RWPE2 (cell line): ENCODE results near the gene PNRC2.
"Not testable (repeated sequence)": the region's sequence is repeated elsewhere in the genome, so short reads cannot be mapped to it uniquely, and the experiment has no call there.

Experiments used
- ATAC-seq: fragments of 200-7000 bp; cut with Tn5 transposase; 3 replicates; pipeline ENCODE4 v1.9.1; 2021; ENCODE audit warnings: low read depth
- DNase-seq: peaks from one replicate; pipeline ENCODE4 v3.0.0-alpha.2; 2020; ENCODE audit warnings: low spot score
- H3K27ac ChIP-seq: fragments of 450-650 bp; 2 replicates; pipeline ENCODE4 v1.5.1; 2017; ENCODE audit warnings: mild to moderate bottlenecking; ENCODE audit not compliant: poor library complexity, severe bottlenecking
- H3K27me3 ChIP-seq: fragments of 250-450 bp; sonication (Bioruptor Pico); 2 replicates; pipeline ENCODE4 v1.5.1; 2021; ENCODE audit warnings: mild to moderate bottlenecking, moderate library complexity; ENCODE audit not compliant: insufficient read depth, poor library complexity, severe bottlenecking
- H3K36me3 ChIP-seq: fragments of 250-450 bp; sonication (Bioruptor Pico); 2 replicates; pipeline ENCODE4 v1.5.1; 2020; ENCODE audit warnings: low read depth, mild to moderate bottlenecking, moderate library complexity
- H3K4me1 ChIP-seq: fragments of 250-450 bp; sonication (Bioruptor Pico); 2 replicates; pipeline ENCODE4 v1.5.1; 2021; ENCODE audit warnings: mild to moderate bottlenecking, moderate library complexity; ENCODE audit not compliant: insufficient read depth, poor library complexity, severe bottlenecking
- H3K4me3 ChIP-seq: fragments of 250-450 bp; sonication (Bioruptor Pico); 2 replicates; pipeline ENCODE4 v1.5.1; 2021; ENCODE audit warnings: mild to moderate bottlenecking, moderate library complexity; ENCODE audit not compliant: severe bottlenecking
- H3K9me3 ChIP-seq: fragments of 250-450 bp; sonication (Bioruptor Pico); 2 replicates; pipeline ENCODE4 v1.5.1; 2021; ENCODE audit warnings: mild to moderate bottlenecking, moderate library complexity; ENCODE audit not compliant: severe bottlenecking
- CTCF ChIP-seq: fragments of 450-650 bp; IDR thresholded peaks from one replicate; pipeline ENCODE4 v1.5.1; 2017; ENCODE audit warnings: mild to moderate bottlenecking, moderate library complexity; ENCODE audit not compliant: poor library complexity, severe bottlenecking

Gene PNRC2

GRCh38 chr1:23989263-23989662 is 29.6 kb downstream of the PNRC2 start:
- ATAC-seq (no peak), DNase-seq (no peak)
- no peak overlapping the region for H3K4me3 ChIP-seq
- no peaks in the 10 kb centered on the region for H3K9me3 ChIP-seq
- no peaks in the 10 kb centered on the region for H3K27me3 ChIP-seq
- H3K36me3 ChIP-seq, result no peaks in the 10 kb centered on the region
- no peak for TF ChIP-seq CTCF
- no peak overlapping the region for H3K27ac ChIP-seq
- H3K4me1 ChIP-seq, result peaks cover 16% of the 10 kb centered on the region

GRCh38 chr1:23992011-23992410 is 32.4 kb downstream of the PNRC2 start:
- not testable (repeated sequence) for H3K4me1 ChIP-seq, DNase-seq, H3K9me3 ChIP-seq, H3K27ac ChIP-seq, H3K27me3 ChIP-seq, H3K36me3 ChIP-seq, ATAC-seq, H3K4me3 ChIP-seq

- no peaks in the 10 kb centered on the region for H3K9me3 ChIP-seq
- H3K4me3 ChIP-seq, result no peak overlapping the region
- no peaks in the 10 kb centered on the region for H3K36me3 ChIP-seq
- no peaks in the 10 kb centered on the region for H3K4me1 ChIP-seq
- H3K27ac ChIP-seq, result no peak overlapping the region
- DNase-seq (no peak), ATAC-seq (no peak)
- no peak for TF ChIP-seq CTCF
- no peaks in the 10 kb centered on the region for H3K27me3 ChIP-seq
These were observed 35.8 kb downstream of the PNRC2 start for GRCh38 chr1:23995431-23995837.

- Histone ChIP-seq H3K27me3 (no peaks in the 10 kb centered on the region), H3K36me3 (no peaks in the 10 kb centered on the region), H3K27ac (no peak overlapping the region), H3K4me1 (no peaks in the 10 kb centered on the region), H3K9me3 (no peaks in the 10 kb centered on the region), H3K4me3 (no peak overlapping the region)
- ATAC-seq (no peak), DNase-seq (no peak)
- TF ChIP-seq CTCF, result no peak
These were observed 37.1 kb downstream of the PNRC2 start for GRCh38 chr1:23996700-23997229.

- TF ChIP-seq CTCF, result no peak
- Histone ChIP-seq H3K27me3 (no peaks in the 10 kb centered on the region), H3K36me3 (no peaks in the 10 kb centered on the region), H3K27ac (no peak overlapping the region), H3K4me1 (peaks cover under 1% of the 10 kb centered on the region), H3K4me3 (no peak overlapping the region), H3K9me3 (no peaks in the 10 kb centered on the region)
- no peak for DNase-seq
- ATAC-seq, result no peak
These were observed 38.2 kb downstream of the PNRC2 start for GRCh38 chr1:23997812-23998211.
